Breast epithelium (tissue), 3 donors: ENCODE results near the gene FAM83E.

Experiments
- POLR2A ChIP-seq: fragments of 450-650 bp; IDR thresholded peaks from one replicate; pipeline ENCODE4 v1.6.1; 2016; ENCODE audit warnings: antibody characterized with exemption, mild to moderate bottlenecking, moderate library complexity
- POLR2AphosphoS5 ChIP-seq, 3 donors: sonication (generic); formaldehyde crosslinking; IDR thresholded peaks; one replicate each; pipeline ENCODE4 v1.6.1; 2017; ENCODE audit warnings: antibody characterized with exemption in 3 of 3
- TF ChIP-seq, protein P1 (sequence below), 3 donors: fragments of 450-650 bp; IDR thresholded peaks; one replicate each; pipeline ENCODE4 v1.5.1; 2016 to 2017; ENCODE audit warnings: antibody characterized with exemption in 3 of 3, mild to moderate bottlenecking in 3 of 3, moderate library complexity in 3 of 3

GRCh38 chr19:48632692-48633147 lies 17.8 kb upstream of the FAM83E start:
- TF ChIP-seq, protein P1, sequence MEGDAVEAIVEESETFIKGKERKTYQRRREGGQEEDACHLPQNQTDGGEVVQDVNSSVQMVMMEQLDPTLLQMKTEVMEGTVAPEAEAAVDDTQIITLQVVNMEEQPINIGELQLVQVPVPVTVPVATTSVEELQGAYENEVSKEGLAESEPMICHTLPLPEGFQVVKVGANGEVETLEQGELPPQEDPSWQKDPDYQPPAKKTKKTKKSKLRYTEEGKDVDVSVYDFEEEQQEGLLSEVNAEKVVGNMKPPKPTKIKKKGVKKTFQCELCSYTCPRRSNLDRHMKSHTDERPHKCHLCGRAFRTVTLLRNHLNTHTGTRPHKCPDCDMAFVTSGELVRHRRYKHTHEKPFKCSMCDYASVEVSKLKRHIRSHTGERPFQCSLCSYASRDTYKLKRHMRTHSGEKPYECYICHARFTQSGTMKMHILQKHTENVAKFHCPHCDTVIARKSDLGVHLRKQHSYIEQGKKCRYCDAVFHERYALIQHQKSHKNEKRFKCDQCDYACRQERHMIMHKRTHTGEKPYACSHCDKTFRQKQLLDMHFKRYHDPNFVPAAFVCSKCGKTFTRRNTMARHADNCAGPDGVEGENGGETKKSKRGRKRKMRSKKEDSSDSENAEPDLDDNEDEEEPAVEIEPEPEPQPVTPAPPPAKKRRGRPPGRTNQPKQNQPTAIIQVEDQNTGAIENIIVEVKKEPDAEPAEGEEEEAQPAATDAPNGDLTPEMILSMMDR (IDR thresholded peaks at IDR 0.05), result no peak
- TF ChIP-seq POLR2A, result no peak
- TF ChIP-seq POLR2AphosphoS5 (IDR thresholded peaks at IDR 0.05), result no peak
